ENCODE results near the gene EP400.

Gene EP400

DNA sequence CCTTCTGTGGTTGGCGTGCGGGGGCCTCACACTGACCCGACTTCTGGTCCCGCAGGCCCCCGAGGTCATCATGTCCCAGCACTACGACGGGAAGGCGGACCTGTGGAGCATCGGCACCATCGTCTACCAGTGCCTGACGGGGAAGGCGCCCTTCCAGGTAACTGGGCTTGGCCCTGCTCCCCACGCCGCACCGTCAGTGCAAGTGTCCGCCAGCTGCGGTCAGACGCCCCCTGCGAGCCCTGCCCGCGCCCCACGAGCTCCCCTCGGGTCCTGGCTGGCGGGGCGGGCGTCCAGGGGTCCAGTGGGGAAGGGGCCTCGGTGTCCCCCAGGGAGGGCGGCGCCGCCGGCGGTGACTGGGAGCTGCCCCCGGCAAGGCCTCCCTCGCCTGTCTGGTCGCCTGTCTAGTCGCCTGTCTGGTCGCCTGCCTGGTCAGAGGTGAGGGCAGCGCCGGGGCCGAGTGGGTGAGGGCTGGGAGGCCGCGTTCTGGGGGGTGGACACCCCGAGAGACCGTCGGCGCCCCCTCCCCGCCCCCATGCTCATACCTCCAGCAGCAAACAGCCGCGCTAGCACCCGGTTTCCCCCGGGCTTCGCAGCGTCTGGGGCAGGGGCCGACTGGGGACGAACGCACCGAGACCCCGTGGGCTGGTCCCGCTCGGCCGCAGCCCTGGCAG, 40.5 kb upstream of the EP400 start:
- no peak overlapping the region for H3K4me3 ChIP-seq (ENCODE audit: low read length)
- no peak for TF ChIP-seq ZNF274 (IDR thresholded peaks at IDR 0.05; ENCODE audit: low read depth, low read length)

DNA sequence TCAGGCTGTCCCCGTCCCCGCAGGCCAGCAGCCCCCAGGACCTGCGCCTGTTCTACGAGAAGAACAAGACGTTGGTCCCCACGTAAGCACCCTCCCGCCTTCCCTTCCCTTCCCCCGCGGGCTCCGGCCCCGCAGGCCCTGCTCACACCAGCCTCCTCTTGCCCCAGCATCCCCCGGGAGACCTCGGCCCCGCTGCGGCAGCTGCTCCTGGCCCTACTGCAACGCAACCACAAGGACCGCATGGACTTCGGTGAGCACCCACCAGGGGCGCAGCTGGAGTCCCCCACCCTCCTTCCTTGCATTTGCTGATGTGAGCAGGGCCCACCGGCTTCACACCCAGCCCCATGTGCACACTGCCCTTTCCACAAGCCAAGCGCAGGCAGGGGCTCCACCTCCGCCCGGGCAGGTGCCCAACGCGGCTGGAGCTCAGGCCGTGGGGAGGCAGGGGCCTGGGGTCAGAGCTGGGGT, 40.0 kb upstream of the EP400 start:
- H3K4me3 ChIP-seq (ENCODE audit: low read length), result no peak overlapping the region
- TF ChIP-seq ZNF274 (IDR thresholded peaks at IDR 0.05; ENCODE audit: low read depth, low read length), result no peak

DNA sequence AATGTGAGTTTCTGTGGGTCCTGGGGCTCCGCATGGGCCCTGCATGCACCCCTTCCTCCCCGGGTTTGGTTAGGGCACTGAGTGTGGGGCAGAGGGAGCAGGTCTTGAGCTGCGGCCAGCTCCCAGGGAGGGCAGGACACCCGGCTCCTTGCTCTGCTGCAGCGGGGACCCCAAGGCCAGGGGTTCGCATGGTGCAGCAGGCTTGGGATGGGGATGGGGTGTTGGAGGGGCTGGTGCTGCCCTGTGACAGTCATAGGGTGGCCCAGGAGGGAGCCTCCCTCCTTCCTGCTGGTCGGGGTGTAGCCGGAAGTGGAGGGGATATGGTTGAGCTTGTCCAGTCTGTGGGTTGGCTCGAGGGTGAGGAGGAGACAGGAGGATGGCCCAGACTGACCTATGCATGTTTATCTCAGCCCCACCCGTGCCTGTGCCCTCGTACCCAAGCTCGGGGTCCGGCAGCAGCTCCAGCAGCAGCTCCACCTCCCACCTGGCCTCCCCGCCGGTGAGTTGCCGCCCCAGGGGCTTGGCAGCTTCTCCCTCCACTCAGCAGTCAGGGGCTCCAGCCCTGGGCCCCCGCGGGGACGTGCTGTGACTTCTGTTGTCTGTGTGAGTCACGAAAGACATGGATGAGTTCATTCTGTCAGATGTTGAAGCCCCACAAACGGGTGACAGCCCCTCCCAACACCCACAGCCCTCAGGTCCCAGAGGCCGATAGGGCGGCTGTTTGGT, 39.3 kb upstream of the EP400 start:
- no peak overlapping the region for H3K4me3 ChIP-seq (ENCODE audit: low read length)
- no peak for TF ChIP-seq ZNF274 (IDR thresholded peaks at IDR 0.05; ENCODE audit: low read depth, low read length)

- H3K4me3 ChIP-seq (ENCODE audit: low read length), result no peak overlapping the region
- no peak for TF ChIP-seq ZNF274 (IDR thresholded peaks at IDR 0.05; ENCODE audit: low read depth, low read length)
These were observed 38.6 kb upstream of the EP400 start for GRCh38 chr12:131911028-131911650.

DNA sequence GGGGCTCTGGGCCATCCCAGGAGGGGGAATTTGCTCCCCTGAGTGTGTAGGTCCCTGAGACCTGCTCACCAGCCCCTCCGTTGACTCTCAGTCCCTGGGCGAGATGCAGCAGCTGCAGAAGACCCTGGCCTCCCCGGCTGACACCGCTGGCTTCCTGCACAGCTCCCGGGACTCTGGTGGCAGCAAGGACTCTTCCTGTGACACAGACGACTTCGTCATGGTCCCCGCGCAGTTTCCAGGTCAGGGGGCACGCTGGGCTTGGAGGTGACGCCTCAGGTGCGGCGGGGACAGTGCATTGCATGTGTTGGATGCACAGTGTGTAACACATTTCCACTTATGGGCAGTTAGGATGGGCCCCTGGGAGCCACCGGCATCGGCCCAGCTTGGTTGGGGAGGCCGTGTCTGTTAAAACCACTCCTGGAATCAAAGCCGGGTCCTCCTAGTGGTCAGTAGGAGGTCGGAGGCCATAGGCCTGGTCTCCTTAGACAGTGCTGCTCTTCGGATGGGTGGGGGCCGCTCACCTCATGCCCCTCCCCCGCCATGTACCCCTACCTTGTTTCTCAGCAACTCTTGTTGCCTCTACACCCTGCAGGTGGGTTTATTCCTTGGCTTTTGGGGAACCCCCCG, 37.8 kb upstream of the EP400 start:
- no peak overlapping the region for H3K4me3 ChIP-seq (ENCODE audit: low read length)
- TF ChIP-seq ZNF274 (IDR thresholded peaks at IDR 0.05; ENCODE audit: low read depth, low read length), result no peak

GRCh38 chr12:131912518-131913274, 37.0 kb upstream of the EP400 start:
- no peak overlapping the region for H3K4me3 ChIP-seq (ENCODE audit: low read length)
- no peak for TF ChIP-seq ZNF274 (IDR thresholded peaks at IDR 0.05; ENCODE audit: low read depth, low read length)

- no peak for TF ChIP-seq ZNF274 (IDR thresholded peaks at IDR 0.05; ENCODE audit: low read depth, low read length)
- H3K4me3 ChIP-seq (ENCODE audit: low read length), result no peak overlapping the region
These were observed 36.1 kb upstream of the EP400 start for GRCh38 chr12:131913666-131914065.

- no peak overlapping the region for H3K4me3 ChIP-seq (ENCODE audit: low read length)
- TF ChIP-seq ZNF274 (IDR thresholded peaks at IDR 0.05; ENCODE audit: low read depth, low read length), result no peak
These were observed 35.5 kb upstream of the EP400 start for GRCh38 chr12:131914179-131914702.

DNA sequence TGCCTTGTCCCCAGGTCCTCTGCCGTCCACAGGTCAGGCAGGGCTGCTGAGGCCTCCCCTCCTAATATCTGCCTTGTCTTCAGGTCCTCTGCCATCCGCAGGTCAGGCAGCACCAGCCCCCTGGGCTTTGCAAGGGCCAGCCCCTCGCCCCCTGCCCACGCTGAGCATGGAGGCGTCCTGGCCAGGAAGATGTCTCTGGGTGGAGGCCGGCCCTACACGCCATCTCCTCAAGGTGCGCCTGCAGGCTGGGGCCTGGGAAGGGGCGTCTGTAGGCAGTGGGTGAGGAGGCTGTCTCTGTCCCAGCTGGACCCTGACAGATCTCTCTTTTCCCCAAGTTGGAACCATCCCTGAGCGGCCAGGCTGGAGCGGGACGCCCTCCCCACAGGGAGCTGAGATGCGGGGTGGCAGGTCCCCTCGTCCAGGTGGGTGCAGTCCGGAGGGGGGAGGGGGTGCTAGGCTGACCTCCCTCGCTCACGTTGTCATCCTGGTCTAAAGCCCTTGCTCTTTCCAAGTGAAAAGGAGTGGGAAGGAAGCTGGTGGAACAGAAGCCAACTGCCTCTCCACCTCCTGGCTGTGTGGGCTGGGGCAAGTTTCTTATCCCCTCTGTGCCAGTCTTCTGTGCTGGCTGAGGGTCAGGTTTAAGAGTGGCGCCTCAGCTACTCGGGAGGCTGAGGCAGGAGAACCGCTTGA, 34.6 kb upstream of the EP400 start:
- no peak for TF ChIP-seq ZNF274 (IDR thresholded peaks at IDR 0.05; ENCODE audit: low read depth, low read length)
- no peak overlapping the region for H3K4me3 ChIP-seq (ENCODE audit: low read length)

DNA sequence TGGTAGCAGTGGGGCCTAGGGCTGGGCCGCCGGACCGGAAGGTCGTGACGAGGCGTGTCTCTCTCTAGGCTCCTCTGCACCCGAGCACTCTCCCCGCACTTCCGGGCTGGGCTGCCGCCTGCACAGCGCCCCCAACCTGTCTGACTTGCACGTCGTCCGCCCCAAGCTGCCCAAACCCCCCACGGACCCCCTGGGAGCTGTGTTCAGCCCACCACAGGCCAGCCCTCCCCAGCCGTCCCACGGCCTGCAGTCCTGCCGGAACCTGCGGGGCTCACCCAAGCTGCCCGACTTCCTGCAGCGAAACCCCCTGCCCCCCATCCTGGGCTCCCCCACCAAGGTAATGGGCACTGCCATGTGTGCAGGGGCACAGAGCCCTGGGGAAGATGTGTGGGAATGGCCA, 33.9 kb upstream of the EP400 start:
- no peak for TF ChIP-seq ZNF274 (IDR thresholded peaks at IDR 0.05; ENCODE audit: low read depth, low read length)
- H3K4me3 ChIP-seq (ENCODE audit: low read length), result no peak overlapping the region

DNA sequence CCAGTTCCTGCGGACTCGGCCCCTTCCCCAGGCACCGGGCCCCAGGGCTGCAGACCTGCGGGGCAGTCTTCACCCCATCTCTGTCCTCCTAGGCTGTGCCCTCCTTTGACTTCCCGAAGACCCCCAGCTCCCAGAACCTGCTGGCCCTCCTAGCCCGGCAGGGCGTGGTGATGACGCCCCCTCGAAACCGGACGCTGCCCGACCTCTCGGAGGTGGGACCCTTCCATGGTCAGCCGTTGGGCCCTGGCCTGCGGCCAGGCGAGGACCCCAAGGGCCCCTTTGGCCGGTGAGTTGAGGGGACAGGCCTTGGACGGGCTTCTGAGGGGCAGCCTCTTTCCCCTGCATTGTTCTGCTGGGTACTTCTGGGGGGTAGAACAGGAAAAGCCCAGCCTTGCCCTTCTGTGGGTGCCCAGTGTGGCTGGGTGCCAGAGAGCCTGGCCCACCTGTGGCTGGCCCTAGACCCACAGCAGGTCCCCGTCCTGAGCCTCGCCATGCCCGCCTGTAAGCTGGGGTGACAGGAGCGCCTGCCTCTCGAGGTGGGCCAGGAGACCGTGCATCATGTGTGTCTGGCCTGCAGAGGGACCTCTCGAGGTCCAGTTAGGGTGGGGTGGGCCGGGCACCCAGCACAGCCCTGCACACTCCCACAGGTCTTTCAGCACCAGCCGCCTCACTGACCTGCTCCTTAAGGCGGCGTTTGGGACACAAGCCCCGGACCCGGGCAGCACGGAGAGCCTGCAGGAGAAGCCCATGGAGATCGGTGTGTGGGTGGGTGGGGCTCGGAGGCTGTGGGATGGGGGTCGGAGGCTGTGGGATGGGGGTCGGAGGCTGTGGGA, 33.2 kb upstream of the EP400 start:
- TF ChIP-seq ZNF274 (IDR thresholded peaks at IDR 0.05; ENCODE audit: low read depth, low read length), result no peak
- H3K4me3 ChIP-seq (ENCODE audit: low read length), result no peak overlapping the region

DNA sequence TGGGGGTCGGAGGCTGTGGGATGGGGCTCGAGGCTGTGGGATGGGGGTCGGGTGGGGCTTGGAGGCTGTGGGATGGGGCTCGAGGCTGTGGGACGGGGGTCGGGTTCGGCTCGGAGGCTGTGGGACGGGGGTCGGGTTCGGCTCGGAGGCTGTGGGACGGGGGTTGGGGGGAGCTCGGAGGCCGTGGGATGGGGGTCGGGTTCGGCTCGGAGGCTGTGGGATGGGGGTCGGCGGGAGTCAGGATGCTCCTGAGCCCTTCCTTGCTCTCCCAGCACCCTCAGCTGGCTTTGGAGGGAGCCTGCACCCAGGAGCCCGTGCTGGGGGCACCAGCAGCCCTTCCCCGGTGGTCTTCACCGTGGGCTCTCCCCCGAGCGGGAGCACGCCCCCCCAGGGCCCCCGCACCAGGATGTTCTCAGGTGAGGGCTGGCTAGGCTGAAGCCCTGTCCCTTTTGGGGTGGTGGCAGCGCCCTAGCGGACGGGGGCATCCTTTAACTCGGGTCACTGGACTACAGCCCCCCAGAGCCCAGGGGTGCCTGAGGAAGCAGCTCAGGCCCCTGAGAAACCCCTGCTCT, 32.5 kb upstream of the EP400 start:
- TF ChIP-seq ZNF274 (IDR thresholded peaks at IDR 0.05; ENCODE audit: low read depth, low read length), result no peak
- H3K4me3 ChIP-seq (ENCODE audit: low read length), result no peak overlapping the region

Measured in GM08714 (cell line).